GM18909 (cell line): ENCODE results near the gene ARHGEF28.

Experiments used
- ATAC-seq: cut with Tn5 transposase; IDR thresholded peaks from one replicate; pipeline ENCODE4 v1.9.1; 2021; ENCODE audit warnings: mild to moderate bottlenecking; ENCODE audit not compliant: unreplicated experiment, poor library complexity

The ARHGEF28 gene

GRCh38 chr5:73969195-73970036 is 343.4 kb downstream of the ARHGEF28 start:
- no peak for ATAC-seq

DNA sequence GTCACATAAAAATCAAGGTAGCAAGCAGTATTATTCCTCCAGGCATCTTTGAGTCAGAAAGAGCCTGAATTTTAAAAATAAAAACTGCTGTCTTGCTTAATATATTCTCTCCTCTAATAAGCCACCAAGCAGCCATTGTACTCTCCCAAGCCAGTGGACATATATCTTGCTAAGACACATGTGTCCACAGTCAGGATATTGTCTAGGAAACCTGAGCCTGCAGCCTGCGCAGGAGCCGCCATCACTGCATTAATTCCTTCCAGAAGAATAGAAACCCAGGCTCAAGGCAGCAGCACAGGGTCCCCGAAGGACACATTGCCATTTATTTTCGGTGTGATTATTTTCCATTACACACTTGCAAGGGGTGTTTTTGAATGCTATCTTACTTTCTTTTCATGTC is 345.3 kb downstream of the ARHGEF28 start:
- ATAC-seq, result no peak

DNA sequence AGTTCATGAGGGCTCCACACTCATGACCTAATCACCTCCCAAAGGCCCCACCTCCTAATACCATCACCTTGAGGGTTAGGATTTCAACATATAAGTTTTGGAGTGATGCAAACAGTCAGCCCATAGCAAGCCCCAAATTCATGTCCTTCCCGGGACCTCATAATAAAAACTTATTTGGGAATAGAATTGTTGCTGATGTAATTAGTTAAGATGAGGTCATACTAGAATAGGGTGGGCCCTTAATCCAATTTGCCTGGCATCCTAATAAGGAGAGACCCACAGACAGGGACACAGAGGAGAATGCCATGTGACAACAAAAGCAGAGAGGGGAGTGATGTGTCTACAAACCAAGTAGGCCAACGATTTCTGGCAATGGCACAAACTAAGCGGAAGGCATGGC is 347.1 kb downstream of the ARHGEF28 start:
- ATAC-seq, result no peak

GRCh38 chr5:73974871-73975360 is 348.9 kb downstream of the ARHGEF28 start:
- no peak for ATAC-seq

DNA sequence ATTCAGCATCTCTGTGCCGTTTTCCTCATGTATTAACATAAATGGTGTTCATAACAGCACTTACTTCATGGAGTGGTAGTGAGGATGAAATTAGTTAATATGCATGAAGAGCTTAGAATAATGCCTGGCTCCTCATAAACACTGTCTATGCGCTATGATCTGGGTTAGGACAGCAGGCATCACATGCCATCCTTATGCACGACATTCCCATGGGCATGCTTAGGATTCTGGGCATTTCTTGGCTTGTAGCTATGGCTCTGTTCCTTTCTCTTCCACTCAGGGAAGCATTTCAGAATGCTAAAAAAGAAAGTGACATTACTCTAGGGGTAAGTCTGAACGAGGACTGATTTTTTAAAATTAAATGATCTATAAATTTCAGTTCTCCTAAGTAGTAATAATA is 349.8 kb downstream of the ARHGEF28 start:
- ATAC-seq, result no peak

DNA sequence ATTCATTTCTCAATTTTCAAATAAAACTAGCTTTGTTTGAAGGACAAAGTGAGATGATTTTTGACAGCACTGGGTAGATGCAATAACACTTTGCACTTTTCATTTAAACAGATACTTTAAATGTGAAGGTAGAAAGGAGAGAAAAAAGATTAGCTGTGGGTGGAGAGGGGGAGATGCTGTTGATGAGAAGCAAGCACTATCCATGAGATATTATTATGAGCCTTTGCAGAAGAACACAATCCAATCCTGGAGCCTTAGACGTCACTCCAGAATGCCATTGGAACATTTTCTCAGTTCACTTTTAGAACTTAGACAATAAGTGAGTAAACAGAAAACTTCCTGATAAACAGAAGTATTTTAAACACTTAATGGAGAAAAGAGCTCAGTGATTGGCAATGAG is 351.1 kb downstream of the ARHGEF28 start:
- ATAC-seq, result no peak

DNA sequence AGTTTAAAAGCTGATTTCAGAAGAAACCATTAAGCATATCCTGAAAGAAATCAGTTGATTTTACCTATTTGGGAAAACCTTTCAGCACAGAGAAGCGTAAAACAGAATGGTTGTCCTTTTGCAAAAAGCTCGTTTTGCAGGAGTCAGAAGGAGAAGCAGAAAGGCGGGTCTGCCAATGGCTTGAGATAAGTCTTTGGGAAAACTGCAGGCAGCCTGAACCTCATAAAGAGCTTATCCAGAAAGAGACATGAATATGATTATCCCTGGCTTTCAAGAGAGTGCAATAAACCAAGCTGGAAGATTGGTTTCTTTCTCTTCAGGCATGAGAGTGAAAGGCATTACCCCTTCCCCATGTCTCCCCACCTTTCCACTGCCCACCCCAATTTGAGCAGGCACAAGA is 353.3 kb downstream of the ARHGEF28 start:
- ATAC-seq, result no peak

DNA sequence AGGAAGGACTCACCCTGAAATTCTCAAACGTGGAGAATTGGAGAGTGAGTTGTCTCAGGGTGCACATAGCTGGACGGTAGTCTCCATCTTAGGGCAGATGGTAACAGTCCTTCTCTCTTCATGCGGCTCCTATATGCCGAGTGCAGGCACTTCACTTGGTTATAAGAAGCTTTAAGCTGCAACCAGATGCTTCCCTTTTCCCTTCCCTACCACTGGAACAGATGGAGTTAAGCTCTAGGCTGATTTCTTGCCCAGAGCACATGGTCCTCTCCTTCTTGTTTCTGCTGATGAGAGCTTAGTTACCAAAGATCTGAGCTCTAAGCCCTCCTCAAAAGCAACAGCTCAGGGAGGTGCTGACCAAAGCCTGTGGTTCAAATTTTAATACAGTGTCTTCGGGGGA is 355.7 kb downstream of the ARHGEF28 start:
- ATAC-seq, result no peak

- no peak for ATAC-seq
Observed at GRCh38 chr5:73983644-73984043, 357.6 kb downstream of the ARHGEF28 start.

DNA sequence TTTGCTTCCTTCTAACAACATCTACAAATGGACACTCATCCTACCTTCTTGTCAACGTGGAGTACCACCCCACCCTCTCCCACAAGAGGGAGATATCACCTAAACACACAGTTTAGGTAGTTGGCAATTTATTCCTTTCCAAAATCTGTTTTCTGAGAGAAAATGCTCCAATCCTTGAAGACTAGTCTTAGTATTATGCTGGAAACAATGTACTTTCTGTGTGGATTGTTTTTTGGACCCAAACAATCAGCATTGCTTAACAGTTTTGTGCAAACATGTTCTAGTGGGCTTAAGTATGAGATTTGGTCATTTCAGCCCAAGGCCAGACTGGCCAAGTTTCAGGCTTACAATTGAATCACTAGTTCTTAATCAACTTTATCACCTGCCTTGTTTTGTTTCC is 359.1 kb downstream of the ARHGEF28 start:
- ATAC-seq, result no peak

GRCh38 chr5:73986729-73987128 is 360.7 kb downstream of the ARHGEF28 start:
- ATAC-seq, result no peak

- no peak for ATAC-seq
Observed at GRCh38 chr5:73987915-73988314, 361.9 kb downstream of the ARHGEF28 start.

DNA sequence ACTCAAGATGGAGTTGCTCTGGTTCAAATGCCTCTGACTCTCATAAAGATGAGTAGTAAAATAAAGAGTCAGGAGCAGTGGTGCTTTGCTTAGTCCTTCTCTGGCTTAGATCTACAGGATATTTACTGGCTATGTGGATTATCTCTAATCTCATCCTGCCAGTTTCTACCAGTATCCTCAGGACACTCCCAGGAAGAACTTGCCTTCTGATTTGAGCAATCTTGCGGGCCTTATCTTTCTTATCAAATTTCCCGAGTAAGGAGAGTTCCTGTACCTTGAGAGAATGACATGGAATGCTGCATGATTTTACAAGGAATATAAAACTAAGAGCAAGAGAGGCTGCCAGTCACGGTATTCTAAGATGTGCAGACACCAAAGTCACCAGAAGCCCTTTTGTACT is 364.0 kb downstream of the ARHGEF28 start:
- ATAC-seq, result no peak
